ENCODE results near the gene HLA-B. TPM values are rescaled to one million over a fixed set of nuclear protein-coding genes. Genes with fewer than 3 reads are reported as not detected.

Gene HLA-B
- total and polyA plus RNA-seq, 2 of the 8 experiments (the other 6 are each of a cell fraction or from before 2014, with no cell fraction given), result 154 to 233 TPM

DNA sequence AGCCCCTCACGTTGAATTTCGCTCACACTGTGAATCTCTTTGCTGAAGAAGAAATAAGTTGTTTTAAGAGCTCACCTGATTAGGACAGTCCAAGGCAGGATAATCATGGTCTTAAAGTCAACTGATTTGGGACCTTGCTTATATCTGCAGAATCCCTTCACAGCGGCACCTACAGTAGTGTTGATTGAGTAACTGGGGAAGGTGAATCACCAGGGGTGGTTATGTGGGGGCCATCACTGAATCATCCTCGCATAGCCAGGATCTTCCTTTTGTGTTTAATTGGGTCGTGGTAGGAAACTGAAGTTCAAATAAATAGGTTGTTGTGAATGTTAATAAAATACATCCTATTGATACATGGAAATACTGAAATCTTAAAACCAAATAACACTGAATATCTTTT, 26.2 kb upstream of the HLA-B start:
- no peaks in the 10 kb centered on the region for H3K9me3 ChIP-seq (ENCODE audit: insufficient read depth in 2 of 2, low read depth in 1 of 2, low read length in 1 of 2)
- no peak overlapping the region for H3K18ac ChIP-seq (ENCODE audit: extremely low read depth, low read length)
- no peak overlapping the region for H2BK20ac ChIP-seq (ENCODE audit: low read length)
- no peak overlapping the region for H3K14ac ChIP-seq (ENCODE audit: insufficient read length)
- H2BK15ac ChIP-seq (ENCODE audit: low read length), result no peak overlapping the region
- H3K9ac ChIP-seq (replicated peaks in 1 of 4; ENCODE audit: extremely low read depth in 1 of 4, low read depth in 3 of 4, low read length in 3 of 4), result no peak overlapping the region
- H3K56ac ChIP-seq (replicated peaks; ENCODE audit: insufficient read length, low read depth, low read length), result no peak overlapping the region
- WGBS, 2 experiments (ENCODE audit: extremely low coverage in 1 of 2, insufficient coverage in 1 of 2, insufficient read length in 1 of 2, insufficient replicate concordance in 2 of 2, low coverage in 1 of 2, low lambda C conversion rate in 2 of 2, missing lambda C conversion rate in 1 of 2), result 71% methylated on average over 5 of the region's 5 CpGs; no CpG with 5 or more reads in 1 of the 2 experiments
- H3K4me3 ChIP-seq (ENCODE audit: extremely low read depth in 1 of 4, insufficient read depth in 2 of 4, low read depth in 3 of 4, low read length in 4 of 4), result no peak overlapping the region
- no peaks in the 10 kb centered on the region for H3K36me3 ChIP-seq (ENCODE audit: control insufficient read depth in 2 of 4, insufficient read depth in 4 of 4, low read length in 3 of 4)
- H4K20me1 ChIP-seq (replicated peaks in 1 of 2; ENCODE audit: control insufficient read depth in 1 of 2, insufficient read depth in 2 of 2, low read length in 2 of 2), result peaks cover 0 to 2% of the 10 kb centered on the region in 2 experiments
- H2BK5ac ChIP-seq (ENCODE audit: low read depth, low read length), result no peak overlapping the region
- no peaks in the 10 kb centered on the region for H3K27me3 ChIP-seq (replicated peaks in 1 of 4; ENCODE audit: control insufficient read depth in 3 of 4, extremely low read depth in 1 of 4, insufficient read depth in 3 of 4, low read length in 3 of 4)
- POLR2A ChIA-PET (ENCODE audit: partially characterized antibody), result no interaction called here
- H2BK12ac ChIP-seq (ENCODE audit: low read depth, low read length), result no peak overlapping the region
- H4K91ac ChIP-seq (replicated peaks; ENCODE audit: insufficient read length, low read length), result no peak overlapping the region
- H4K8ac ChIP-seq (ENCODE audit: extremely low read depth, insufficient read depth, low read length), result no peak overlapping the region
- no peak for FAIRE-seq
- CTCF ChIA-PET (ENCODE audit: partially characterized antibody), result interaction anchor here (0.7 to 1.2 kb wide), 3 partner anchors 10 to 189 kb away, joined by 3 read pairs; no protein-coding TSS in a partner anchor
- H3K27ac ChIP-seq (ENCODE audit: low read depth, low read length), result no peak overlapping the region
- no peaks in the 10 kb centered on the region for H3K79me2 ChIP-seq (ENCODE audit: control insufficient read depth in 1 of 2, insufficient read depth in 2 of 2, low read length in 2 of 2)
- no peak overlapping the region for H2BK120ac ChIP-seq (replicated peaks; ENCODE audit: low read depth, low read length)
- peaks cover 0 to 6% (median 0%) of the 10 kb centered on the region in 4 experiments; a peak in 1 of 7 replicates for H3K4me1 ChIP-seq (replicated peaks in 1 of 4; ENCODE audit: control insufficient read depth in 3 of 4, insufficient read depth in 4 of 4, low read length in 3 of 4)
- DNase-seq (ENCODE audit: low read depth in 1 of 2, low spot score in 2 of 2), result no peak
- H3K79me1 ChIP-seq (ENCODE audit: low read depth, low read length), result no peaks in the 10 kb centered on the region
- H3K23ac ChIP-seq (ENCODE audit: insufficient read length), result no peak overlapping the region
- no peaks in the 10 kb centered on the region for H3K23me2 ChIP-seq (ENCODE audit: low read depth, low read length)
- no peak overlapping the region for H2AFZ ChIP-seq (ENCODE audit: low read length)
- H4K5ac ChIP-seq (ENCODE audit: insufficient read length, low read depth, low read length), result no peak overlapping the region
- no peak overlapping the region for H3K4ac ChIP-seq (replicated peaks; ENCODE audit: insufficient read length, low read depth, low read length)
- H3K4me2 ChIP-seq (ENCODE audit: insufficient read depth in 1 of 2, low read depth in 2 of 2, low read length in 2 of 2), result no peak overlapping the region
- no peak overlapping the region for H2AK5ac ChIP-seq (ENCODE audit: low read depth, low read length)
- TF ChIP-seq CHD2 (IDR thresholded peaks at IDR 0.05; ENCODE audit: low read length) (no peak), NANOG (IDR thresholded peaks at IDR 0.05; ENCODE audit: insufficient read depth, low read depth, low read length, poor library complexity, severe bottlenecking) (no peak), KDM4A (IDR thresholded peaks at IDR 0.05; ENCODE audit: low read depth, low read length, severe bottlenecking) (no peak), RAD21 (IDR thresholded peaks at IDR 0.05 in 1 of 2, conservative IDR thresholded peaks at IDR 0.05 in 1 of 2; ENCODE audit: low read depth in 2 of 2, low read length in 2 of 2) (no peak), ASH2L (IDR thresholded peaks at IDR 0.05; ENCODE audit: low read length) (no peak), CHD1 (IDR thresholded peaks at IDR 0.05; ENCODE audit: low read depth, low read length) (no peak), TAF1 (IDR thresholded peaks at IDR 0.05; ENCODE audit: low read depth, low read length) (no peak), NRF1 (IDR thresholded peaks at IDR 0.05; ENCODE audit: low read depth, low read length) (no peak), TBP (IDR thresholded peaks at IDR 0.05; ENCODE audit: low read depth, low read length) (no peak), EZH2 (IDR thresholded peaks at IDR 0.05; ENCODE audit: low read depth, low read length, severe bottlenecking) (no peak), SAP30 (IDR thresholded peaks at IDR 0.05; ENCODE audit: insufficient read depth, insufficient replicate concordance, low read length) (no peak), PHF8 (conservative IDR thresholded peaks at IDR 0.05; ENCODE audit: low read depth, low read length) (no peak), SP1 (IDR thresholded peaks at IDR 0.05; ENCODE audit: low read depth, low read length) (no peak)
